ENCODE data around the gene ZNF341. TPM values are rescaled to one million over a fixed set of nuclear protein-coding genes. Genes with fewer than 3 reads are reported as not detected.

The ZNF341 gene
- total RNA-seq, 1 donor from 2014 or later: 3.3 TPM

GRCh38 chr20:33811776-33812151 lies 80.0 kb downstream of the ZNF341 start:
- TF ChIP-seq CTCF (IDR thresholded peaks at IDR 0.05; ENCODE audit: partially characterized antibody, unreplicated experiment): no peak
- DNase-seq: no peak
- no peaks in the 10 kb centered on the region for H3K9me3 Mint-ChIP-seq (ENCODE audit: unreplicated experiment)
- H3K36me3 Mint-ChIP-seq (ENCODE audit: unreplicated experiment): no peaks in the 10 kb centered on the region
- peaks cover 15% of the 10 kb centered on the region for H3K4me1 Mint-ChIP-seq (ENCODE audit: low read depth, unreplicated experiment)
- H3K4me3 Mint-ChIP-seq (ENCODE audit: unreplicated experiment): peak overlapping the region; percentile 91
- peak overlapping the region; percentile 75 for H3K27ac Mint-ChIP-seq (ENCODE audit: unreplicated experiment)
- peaks cover 3% of the 10 kb centered on the region for H3K27me3 Mint-ChIP-seq (ENCODE audit: unreplicated experiment)

GRCh38 chr20:33812152-33812849 lies 80.5 kb downstream of the ZNF341 start:
- peak overlapping the region; percentile 75 for H3K27ac Mint-ChIP-seq (ENCODE audit: unreplicated experiment)
- peak overlapping the region; percentile 91 for H3K4me3 Mint-ChIP-seq (ENCODE audit: unreplicated experiment)
- DNase-seq: no peak
- H3K36me3 Mint-ChIP-seq (ENCODE audit: unreplicated experiment): no peaks in the 10 kb centered on the region
- H3K9me3 Mint-ChIP-seq (ENCODE audit: unreplicated experiment): no peaks in the 10 kb centered on the region
- TF ChIP-seq CTCF (IDR thresholded peaks at IDR 0.05; ENCODE audit: partially characterized antibody, unreplicated experiment): no peak
- peaks cover 3% of the 10 kb centered on the region for H3K27me3 Mint-ChIP-seq (ENCODE audit: unreplicated experiment)
- peaks cover 15% of the 10 kb centered on the region for H3K4me1 Mint-ChIP-seq (ENCODE audit: low read depth, unreplicated experiment)

GRCh38 chr20:33812908-33813462 lies 81.2 kb downstream of the ZNF341 start:
- DNase-seq: no peak
- Mint-ChIP-seq H3K36me3 (ENCODE audit: unreplicated experiment) (no peaks in the 10 kb centered on the region), H3K9me3 (ENCODE audit: unreplicated experiment) (no peaks in the 10 kb centered on the region), H3K27me3 (ENCODE audit: unreplicated experiment) (peaks cover 3% of the 10 kb centered on the region), H3K27ac (ENCODE audit: unreplicated experiment) (peak overlapping the region; percentile 19), H3K4me1 (ENCODE audit: low read depth, unreplicated experiment) (peaks cover 15% of the 10 kb centered on the region), H3K4me3 (ENCODE audit: unreplicated experiment) (peak overlapping the region; percentile 91)
- TF ChIP-seq CTCF (IDR thresholded peaks at IDR 0.05; ENCODE audit: partially characterized antibody, unreplicated experiment): no peak

GRCh38 chr20:33814238-33814712 lies 82.5 kb downstream of the ZNF341 start:
- no peak for DNase-seq
- Mint-ChIP-seq H3K4me1 (ENCODE audit: low read depth, unreplicated experiment) (peaks cover 16% of the 10 kb centered on the region), H3K4me3 (ENCODE audit: unreplicated experiment) (peak overlapping the region; percentile 3), H3K27ac (ENCODE audit: unreplicated experiment) (no peak overlapping the region), H3K9me3 (ENCODE audit: unreplicated experiment) (no peaks in the 10 kb centered on the region), H3K36me3 (ENCODE audit: unreplicated experiment) (no peaks in the 10 kb centered on the region), H3K27me3 (ENCODE audit: unreplicated experiment) (peaks cover 3% of the 10 kb centered on the region)
- TF ChIP-seq CTCF (IDR thresholded peaks at IDR 0.05; ENCODE audit: partially characterized antibody, unreplicated experiment): no peak

GRCh38 chr20:33815671-33816070 lies 83.9 kb downstream of the ZNF341 start:
- peaks cover 19% of the 10 kb centered on the region for H3K4me1 Mint-ChIP-seq (ENCODE audit: low read depth, unreplicated experiment)
- no peaks in the 10 kb centered on the region for H3K36me3 Mint-ChIP-seq (ENCODE audit: unreplicated experiment)
- H3K4me3 Mint-ChIP-seq (ENCODE audit: unreplicated experiment): no peak overlapping the region

More at GRCh38 chr20:33815671-33816070, 83.9 kb downstream of the ZNF341 start:
- H3K27me3 Mint-ChIP-seq (ENCODE audit: unreplicated experiment): peaks cover 3% of the 10 kb centered on the region
- no peak for TF ChIP-seq CTCF (IDR thresholded peaks at IDR 0.05; ENCODE audit: partially characterized antibody, unreplicated experiment)
- no peak overlapping the region for H3K27ac Mint-ChIP-seq (ENCODE audit: unreplicated experiment)
- DNase-seq: no peak
- no peaks in the 10 kb centered on the region for H3K9me3 Mint-ChIP-seq (ENCODE audit: unreplicated experiment)
